ENCODE results near the gene VAX1.
"Not testable (repeated sequence)": the region's sequence is repeated elsewhere in the genome, so short reads cannot be mapped to it uniquely, and the experiment has no call there.

VAX1 gene

GRCh38 chr10:117087521-117087920 is 50.5 kb downstream of the VAX1 start:
- Histone ChIP-seq H3K18ac (ENCODE audit: low read length) (no peak overlapping the region), H4K5ac (ENCODE audit: low read length) (no peak overlapping the region), H3K36me3 (ENCODE audit: control insufficient read depth, insufficient read depth, low read length) (no peaks in the 10 kb centered on the region), H2BK5ac (ENCODE audit: low read length) (no peak overlapping the region), H3K27ac (ENCODE audit: low read depth, low read length) (no peak overlapping the region), H3K4me1 (ENCODE audit: control insufficient read depth, low read depth, low read length) (no peaks in the 10 kb centered on the region), H3K4me2 (ENCODE audit: low read length) (no peak overlapping the region), H4K8ac (ENCODE audit: low read depth, low read length) (no peak overlapping the region), H2BK120ac (ENCODE audit: low read depth, low read length) (no peak overlapping the region), H3K9ac (ENCODE audit: low read length) (no peak overlapping the region), H3K79me2 (ENCODE audit: control insufficient read depth, insufficient read depth, low read length) (no peaks in the 10 kb centered on the region), H3K79me1 (ENCODE audit: low read length) (no peaks in the 10 kb centered on the region), H2AK5ac (ENCODE audit: low read length) (no peak overlapping the region), H3K56ac (ENCODE audit: low read length) (no peak overlapping the region), H3K4me3 (ENCODE audit: low read length) (no peak overlapping the region), H3K23ac (ENCODE audit: low read length) (no peak overlapping the region), H2BK15ac (replicated peaks; ENCODE audit: low read depth) (no peak overlapping the region), H3K4ac (ENCODE audit: low read depth, low read length) (no peak overlapping the region), H3K27me3 (ENCODE audit: insufficient read depth, low read length, poor library complexity) (no peaks in the 10 kb centered on the region)
- WGBS (ENCODE audit: extremely low coverage, insufficient coverage, low lambda C conversion rate): no CpG with 5 or more reads among the region's 3 CpGs
- no peak for DNase-seq

GRCh38 chr10:117086546-117086945 is 51.5 kb downstream of the VAX1 start:
- WGBS (ENCODE audit: extremely low coverage, insufficient coverage, low lambda C conversion rate): no CpG with 5 or more reads among the region's 3 CpGs
- no peaks in the 10 kb centered on the region for H3K36me3 ChIP-seq (ENCODE audit: control insufficient read depth, insufficient read depth, low read length)
- H3K4ac ChIP-seq (ENCODE audit: low read depth, low read length): no peak overlapping the region
- no peak overlapping the region for H3K23ac ChIP-seq (ENCODE audit: low read length)
- H3K4me3 ChIP-seq (ENCODE audit: low read length): no peak overlapping the region
- no peak overlapping the region for H3K27ac ChIP-seq (ENCODE audit: low read depth, low read length)
- H4K8ac ChIP-seq (ENCODE audit: low read depth, low read length): no peak overlapping the region
- no peak overlapping the region for H3K18ac ChIP-seq (ENCODE audit: low read length)
- H2AK5ac ChIP-seq (ENCODE audit: low read length): no peak overlapping the region
- H3K9ac ChIP-seq (ENCODE audit: low read length): no peak overlapping the region
- H3K4me1 ChIP-seq (ENCODE audit: control insufficient read depth, low read depth, low read length): no peaks in the 10 kb centered on the region
- H3K27me3 ChIP-seq (ENCODE audit: insufficient read depth, low read length, poor library complexity): no peaks in the 10 kb centered on the region
- H3K56ac ChIP-seq (ENCODE audit: low read length): no peak overlapping the region
- H4K5ac ChIP-seq (ENCODE audit: low read length): no peak overlapping the region
- no peak overlapping the region for H2BK5ac ChIP-seq (ENCODE audit: low read length)
- H3K4me2 ChIP-seq (ENCODE audit: low read length): no peak overlapping the region
- no peak for DNase-seq
- H3K79me2 ChIP-seq (ENCODE audit: control insufficient read depth, insufficient read depth, low read length): no peaks in the 10 kb centered on the region
- H3K79me1 ChIP-seq (ENCODE audit: low read length): no peaks in the 10 kb centered on the region
- H2BK15ac ChIP-seq (replicated peaks; ENCODE audit: low read depth): no peak overlapping the region
- H2BK120ac ChIP-seq (ENCODE audit: low read depth, low read length): no peak overlapping the region

- H3K4me2 ChIP-seq (ENCODE audit: low read length); H3K4me3 ChIP-seq (ENCODE audit: low read length); H3K4ac ChIP-seq (ENCODE audit: low read depth, low read length); H3K18ac ChIP-seq (ENCODE audit: low read length); H3K9ac ChIP-seq (ENCODE audit: low read length); H4K8ac ChIP-seq (ENCODE audit: low read depth, low read length); H2BK5ac ChIP-seq (ENCODE audit: low read length); H3K23ac ChIP-seq (ENCODE audit: low read length); H2BK120ac ChIP-seq (ENCODE audit: low read depth, low read length); H3K27me3 ChIP-seq (ENCODE audit: insufficient read depth, low read length, poor library complexity); H2BK15ac ChIP-seq (replicated peaks; ENCODE audit: low read depth); H3K56ac ChIP-seq (ENCODE audit: low read length); H3K79me1 ChIP-seq (ENCODE audit: low read length); H3K4me1 ChIP-seq (ENCODE audit: control insufficient read depth, low read depth, low read length); H3K27ac ChIP-seq (ENCODE audit: low read depth, low read length); H2AK5ac ChIP-seq (ENCODE audit: low read length); H3K36me3 ChIP-seq (ENCODE audit: control insufficient read depth, insufficient read depth, low read length); H3K79me2 ChIP-seq (ENCODE audit: control insufficient read depth, insufficient read depth, low read length); H4K5ac ChIP-seq (ENCODE audit: low read length): not testable (repeated sequence)
- DNase-seq: peak; percentile 38
- WGBS (ENCODE audit: extremely low coverage, insufficient coverage, low lambda C conversion rate): no CpG with 5 or more reads among the region's 31 CpGs
Observed at GRCh38 chr10:117084421-117085246, 53.4 kb downstream of the VAX1 start.

Small RNA genes within 50 kb of the gene (small RNA-seq; reads per million reads assigned to genes)
- 3.9 reads per million, percentile 61 among the genes with 10 or more reads in this experiment for gene MIR3663 (ENCODE audit: insufficient read depth)

Measured in mesendoderm (in vitro differentiated cells).